SU-DHL-6 (cell line): ENCODE results near the gene ANXA2.

ENCODE experiments used
- H2AFZ ChIP-seq: fragments of 200-600 bp; sonication (generic); 2 replicates; pipeline ENCODE4 v1.6.1; 2014; ENCODE audit warnings: low read depth, mild to moderate bottlenecking, moderate library complexity, mixed read lengths, antibody characterized with exemption, low read length; ENCODE audit not compliant: severe bottlenecking
- H3F3A ChIP-seq: fragments of 200-600 bp; shearing (Covaris generic); 2 replicates; pipeline ENCODE4 v1.6.0; 2016; ENCODE audit warnings: antibody characterized with exemption, mild to moderate bottlenecking; ENCODE audit not compliant: insufficient read depth
- H3K27ac ChIP-seq: fragments of 200-600 bp; sonication (generic); 2 replicates; pipeline ENCODE4 v1.5.1; 2016; ENCODE audit warnings: low read depth, mild to moderate bottlenecking, low read length, moderate library complexity, mixed read lengths
- H3K27me3 ChIP-seq: fragments of 200-600 bp; sonication (generic), shearing (Covaris generic); 2 replicates; pipeline ENCODE4 v1.6.0; 2014; ENCODE audit warnings: mild to moderate bottlenecking, low read length
- H3K36me3 ChIP-seq: fragments of 200-600 bp; sonication (generic); 2 replicates; pipeline ENCODE4 v1.6.1; 2014; ENCODE audit warnings: mild to moderate bottlenecking, low read length, mixed read lengths
- H3K4me2 ChIP-seq: fragments of 300-600, 200-600 bp; shearing (Covaris generic), sonication (generic); 2 replicates; pipeline ENCODE4 v1.6.0; 2014; ENCODE audit warnings: low read length, low read depth, mild to moderate bottlenecking; ENCODE audit not compliant: poor library complexity, severe bottlenecking
- H3K4me3 ChIP-seq: fragments of 200-600 bp; sonication (generic); 2 replicates; pipeline ENCODE4 v1.5.1; 2014; ENCODE audit warnings: antibody characterized with exemption, low read length, mild to moderate bottlenecking, mixed read lengths; ENCODE audit not compliant: insufficient read depth, poor library complexity, severe bottlenecking
- H3K79me2 ChIP-seq: fragments of 200-600 bp; sonication (generic); 2 replicates; pipeline ENCODE4 v1.6.1; 2014; ENCODE audit warnings: mild to moderate bottlenecking, low read length, moderate library complexity; ENCODE audit not compliant: insufficient read depth
- H3K9ac ChIP-seq: fragments of 200-600 bp; sonication (generic); 2 replicates; pipeline ENCODE4 v1.7.0; 2014; ENCODE audit warnings: mild to moderate bottlenecking, low read length
- H3K9me2 ChIP-seq: fragments of 200-600 bp; sonication (generic); replicated peaks from 2 replicates; pipeline ENCODE4 v1.6.1; 2014; ENCODE audit warnings: low read length; ENCODE audit not compliant: insufficient read depth
- H3K9me3 ChIP-seq: fragments of 200-600 bp; sonication (generic); 2 replicates; pipeline ENCODE4 v1.6.1; 2014; ENCODE audit warnings: low read length, mixed read lengths; ENCODE audit not compliant: insufficient read depth
- H4K20me1 ChIP-seq: fragments of 200-600 bp; sonication (generic); 2 replicates; pipeline ENCODE4 v1.6.1; 2014; ENCODE audit warnings: low read depth, mild to moderate bottlenecking, antibody characterized with exemption, low read length, moderate library complexity, mixed read lengths
- EZH2phosphoT487 ChIP-seq: fragments of 200-600 bp; sonication (generic), shearing (Covaris generic); conservative IDR thresholded peaks from 2 replicates; pipeline ENCODE4 v1.6.1; 2018; ENCODE audit warnings: mild to moderate bottlenecking, antibody characterized with exemption, low read length, moderate library complexity, mixed read lengths
- TF ChIP-seq, protein P1 (sequence below): fragments of 200-600 bp; sonication (generic); IDR thresholded peaks from one replicate; pipeline ENCODE4 v1.5.1; 2017; ENCODE audit warnings: antibody characterized with exemption, mild to moderate bottlenecking, low read length, moderate library complexity; ENCODE audit not compliant: insufficient read depth, poor library complexity, severe bottlenecking

Gene ANXA2

GRCh38 chr15:60424006-60424405 lies 26.2 kb upstream of the ANXA2 start:
- TF ChIP-seq, protein P1, sequence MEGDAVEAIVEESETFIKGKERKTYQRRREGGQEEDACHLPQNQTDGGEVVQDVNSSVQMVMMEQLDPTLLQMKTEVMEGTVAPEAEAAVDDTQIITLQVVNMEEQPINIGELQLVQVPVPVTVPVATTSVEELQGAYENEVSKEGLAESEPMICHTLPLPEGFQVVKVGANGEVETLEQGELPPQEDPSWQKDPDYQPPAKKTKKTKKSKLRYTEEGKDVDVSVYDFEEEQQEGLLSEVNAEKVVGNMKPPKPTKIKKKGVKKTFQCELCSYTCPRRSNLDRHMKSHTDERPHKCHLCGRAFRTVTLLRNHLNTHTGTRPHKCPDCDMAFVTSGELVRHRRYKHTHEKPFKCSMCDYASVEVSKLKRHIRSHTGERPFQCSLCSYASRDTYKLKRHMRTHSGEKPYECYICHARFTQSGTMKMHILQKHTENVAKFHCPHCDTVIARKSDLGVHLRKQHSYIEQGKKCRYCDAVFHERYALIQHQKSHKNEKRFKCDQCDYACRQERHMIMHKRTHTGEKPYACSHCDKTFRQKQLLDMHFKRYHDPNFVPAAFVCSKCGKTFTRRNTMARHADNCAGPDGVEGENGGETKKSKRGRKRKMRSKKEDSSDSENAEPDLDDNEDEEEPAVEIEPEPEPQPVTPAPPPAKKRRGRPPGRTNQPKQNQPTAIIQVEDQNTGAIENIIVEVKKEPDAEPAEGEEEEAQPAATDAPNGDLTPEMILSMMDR, result no peak
- no peak for TF ChIP-seq EZH2phosphoT487
- no peaks in the 10 kb centered on the region for H3K79me2 ChIP-seq
- no peaks in the 10 kb centered on the region for H3K27me3 ChIP-seq
- no peaks in the 10 kb centered on the region for H3K9me3 ChIP-seq
- no peaks in the 10 kb centered on the region for H3F3A ChIP-seq
- H4K20me1 ChIP-seq, result no peaks in the 10 kb centered on the region
- no peak overlapping the region for H3K9ac ChIP-seq
- no peaks in the 10 kb centered on the region for H3K9me2 ChIP-seq
- no peak overlapping the region for H2AFZ ChIP-seq
- 0 out of 2 replicates have a peak, but pooled peaks cover 8% of the 10 kb centered on the region for H3K36me3 ChIP-seq
- no peak overlapping the region for H3K27ac ChIP-seq
- H3K4me2 ChIP-seq, result no peak overlapping the region
- no peak overlapping the region for H3K4me3 ChIP-seq

DNA sequence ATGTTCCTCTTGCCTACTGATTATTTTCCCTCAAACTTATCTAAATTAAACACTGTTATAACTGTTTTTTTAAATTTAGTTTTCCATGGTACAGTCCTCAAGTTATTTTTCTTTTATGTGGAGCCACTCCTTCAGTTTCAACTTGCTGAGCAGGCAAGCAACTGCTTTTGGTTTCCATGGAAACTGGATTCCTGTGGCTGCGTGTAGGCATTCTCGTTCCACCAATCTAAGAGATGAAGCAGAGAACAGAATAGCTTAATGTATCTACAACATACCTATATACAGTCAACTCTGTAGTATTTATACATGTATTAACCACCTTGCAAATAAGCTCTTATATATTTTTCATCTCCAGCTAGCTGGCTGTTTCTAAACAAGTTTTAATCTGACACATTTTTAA lies 25.8 kb upstream of the ANXA2 start:
- no peak for TF ChIP-seq EZH2phosphoT487
- TF ChIP-seq, protein P1, result no peak
- no peaks in the 10 kb centered on the region for H3F3A ChIP-seq
- no peaks in the 10 kb centered on the region for H3K27me3 ChIP-seq
- no peak overlapping the region for H3K9ac ChIP-seq
- no peak overlapping the region for H2AFZ ChIP-seq
- H4K20me1 ChIP-seq, result no peaks in the 10 kb centered on the region
- 0 out of 2 replicates have a peak, but pooled peaks cover 8% of the 10 kb centered on the region for H3K36me3 ChIP-seq
- H3K9me3 ChIP-seq, result no peaks in the 10 kb centered on the region
- no peaks in the 10 kb centered on the region for H3K79me2 ChIP-seq
- no peak overlapping the region for H3K27ac ChIP-seq
- no peak overlapping the region for H3K4me2 ChIP-seq
- H3K9me2 ChIP-seq, result no peaks in the 10 kb centered on the region
- H3K4me3 ChIP-seq, result no peak overlapping the region

DNA sequence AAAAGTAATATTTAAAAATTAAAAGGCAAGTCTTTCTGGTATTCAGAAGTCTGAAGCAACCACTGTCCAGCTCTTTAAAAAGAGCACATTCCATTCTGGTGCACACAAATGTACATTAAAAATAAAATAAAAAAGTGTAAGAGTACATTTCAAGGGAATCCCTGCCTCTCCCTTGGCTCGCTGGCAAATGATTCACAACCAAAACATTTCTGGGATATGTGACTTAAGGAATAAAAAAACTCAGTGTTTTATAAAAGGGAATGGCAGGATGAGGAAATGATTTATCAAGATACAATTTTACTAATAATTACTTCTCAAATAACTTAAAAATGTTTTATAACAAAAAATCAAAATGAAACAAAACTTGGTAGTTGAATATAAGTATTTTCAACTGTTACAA lies 23.8 kb upstream of the ANXA2 start:
- no peaks in the 10 kb centered on the region for H3K9me2 ChIP-seq
- H3F3A ChIP-seq, result no peaks in the 10 kb centered on the region
- no peak overlapping the region for H3K27ac ChIP-seq
- H3K27me3 ChIP-seq, result no peaks in the 10 kb centered on the region
- H2AFZ ChIP-seq, result no peak overlapping the region
- TF ChIP-seq, protein P1, result no peak
- no peak for TF ChIP-seq EZH2phosphoT487
- no peak overlapping the region for H3K4me3 ChIP-seq
- no peak overlapping the region for H3K4me2 ChIP-seq
- no peaks in the 10 kb centered on the region for H4K20me1 ChIP-seq
- no peak overlapping the region for H3K9ac ChIP-seq
- no peaks in the 10 kb centered on the region for H3K36me3 ChIP-seq
- no peaks in the 10 kb centered on the region for H3K9me3 ChIP-seq
- no peaks in the 10 kb centered on the region for H3K79me2 ChIP-seq

- Histone ChIP-seq H3K27ac (no peak overlapping the region), H3K36me3 (no peaks in the 10 kb centered on the region), H3K9ac (no peak overlapping the region), H3F3A (no peaks in the 10 kb centered on the region), H3K9me3 (no peaks in the 10 kb centered on the region), H4K20me1 (no peaks in the 10 kb centered on the region), H3K9me2 (no peaks in the 10 kb centered on the region), H3K4me2 (no peak overlapping the region), H3K27me3 (no peaks in the 10 kb centered on the region), H2AFZ (no peak overlapping the region), H3K79me2 (no peaks in the 10 kb centered on the region), H3K4me3 (no peak overlapping the region)
- TF ChIP-seq, protein P1, result no peak
- TF ChIP-seq EZH2phosphoT487, result no peak
These were observed 22.5 kb upstream of the ANXA2 start for GRCh38 chr15:60420203-60420716.
